Measurements from ENCODE around the gene TCN2. TPM values are rescaled to one million over a fixed set of nuclear protein-coding genes. Genes with fewer than 3 reads are reported as not detected.

Gene TCN2
- total and polyA plus RNA-seq, 4 donors: 6.7 to 14.1 (median 13.0) TPM

DNA sequence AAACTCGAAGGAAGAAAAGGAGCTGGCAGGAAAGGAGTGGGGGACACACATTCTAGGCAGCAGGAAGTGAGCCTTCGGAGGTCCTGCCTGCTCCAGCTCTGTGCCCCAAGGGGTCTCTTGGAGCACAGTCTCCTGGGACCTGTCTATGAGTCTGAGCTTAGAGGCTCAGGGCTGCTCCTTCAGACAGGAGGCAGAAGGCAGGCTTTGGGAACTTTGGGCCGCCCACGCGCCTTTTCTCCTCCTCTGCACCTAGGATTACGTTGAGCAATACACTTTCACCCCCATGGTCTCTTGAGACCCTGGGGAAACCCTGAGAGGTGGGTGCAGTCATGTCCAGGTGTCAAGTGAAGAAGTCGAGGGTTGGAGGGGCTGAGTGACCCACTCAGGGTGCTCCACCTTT is 965 bp downstream of the TCN2 start (continued):
- TF ChIP-seq, protein P1, sequence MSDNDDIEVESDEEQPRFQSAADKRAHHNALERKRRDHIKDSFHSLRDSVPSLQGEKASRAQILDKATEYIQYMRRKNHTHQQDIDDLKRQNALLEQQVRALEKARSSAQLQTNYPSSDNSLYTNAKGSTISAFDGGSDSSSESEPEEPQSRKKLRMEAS (IDR thresholded peaks at IDR 0.05): no peak
- TF ChIP-seq REST (IDR thresholded peaks at IDR 0.05): no peak
- no peak for TF ChIP-seq YY1 (IDR thresholded peaks at IDR 0.05)

GRCh38 chr22:30609260-30610185 is 2.5 kb downstream of the TCN2 start:
- no peak for TF ChIP-seq FOXA1 (IDR thresholded peaks at IDR 0.05)
- peak; percentile 77 for TF ChIP-seq NR2F2 (IDR thresholded peaks at IDR 0.05)
- TF ChIP-seq YY1 (IDR thresholded peaks at IDR 0.05): no peak
- TF ChIP-seq RXRA (IDR thresholded peaks at IDR 0.05): peak in 1 of 2 donors; percentile 29
- TF ChIP-seq JUND (IDR thresholded peaks at IDR 0.05): peak; percentile 32 to 65
- no peak for TF ChIP-seq SP1 (IDR thresholded peaks at IDR 0.05)
- H3K36me3 ChIP-seq (ENCODE audit: control insufficient read depth in 4 of 4, insufficient read depth in 3 of 4, low read depth in 1 of 4, low read length in 3 of 4): no peaks in the 10 kb centered on the region
- no peak overlapping the region for H3K9ac ChIP-seq (ENCODE audit: low read depth in 1 of 2, low read length in 2 of 2)
- peaks cover 3 to 28% (median 16%) of the 10 kb centered on the region in 4 donors for H3K4me1 ChIP-seq (ENCODE audit: control insufficient read depth in 4 of 4, insufficient read depth in 4 of 4, low read length in 3 of 4)
- DNase-seq (ENCODE audit: low spot score): peak; percentile 47
- 70% methylated on average over 17 of the region's 17 CpGs for WGBS
- no peaks in the 10 kb centered on the region for H3K27me3 ChIP-seq (ENCODE audit: control insufficient read depth in 4 of 4, insufficient read depth in 4 of 4, low read length in 3 of 4)
- H3K27ac ChIP-seq (ENCODE audit: low read depth in 1 of 2, low read length in 2 of 2): peak overlapping the region; percentile 44 to 59
- no peak overlapping the region for H3K4me3 ChIP-seq (ENCODE audit: low read depth in 1 of 3, low read length in 3 of 3)
- no peaks in the 10 kb centered on the region for H3K9me3 ChIP-seq (ENCODE audit: control insufficient read depth in 4 of 4, low read length in 3 of 4)

DNA sequence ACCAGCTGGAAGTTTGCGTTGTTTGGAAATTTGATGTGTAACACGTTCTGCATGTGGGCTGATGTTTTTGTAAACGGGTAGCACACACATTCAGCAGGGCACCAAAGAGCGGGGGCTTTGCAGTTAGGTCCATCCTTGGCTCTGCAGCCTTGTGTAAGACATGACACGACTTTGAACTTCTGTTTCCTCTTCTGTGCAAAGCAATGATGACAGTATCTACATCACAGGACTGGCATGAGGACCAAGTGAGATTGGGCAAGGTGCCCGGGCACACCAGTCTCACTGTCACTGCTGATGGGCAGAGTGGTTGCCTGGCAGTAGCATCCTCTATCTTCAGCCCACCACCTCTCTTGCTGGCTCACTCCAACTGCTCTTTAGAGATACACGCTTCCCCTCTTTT is 3.3 kb downstream of the TCN2 start:
- H3K27ac ChIP-seq (ENCODE audit: low read depth in 1 of 2, low read length in 2 of 2): no peak overlapping the region
- no peak for TF ChIP-seq HNF4G (IDR thresholded peaks at IDR 0.05)
- TF ChIP-seq JUND (IDR thresholded peaks at IDR 0.05): no peak
- TF ChIP-seq FOXA1 (IDR thresholded peaks at IDR 0.05): no peak
- no peak for TF ChIP-seq RXRA (IDR thresholded peaks at IDR 0.05)
- TF ChIP-seq ZBTB33 (IDR thresholded peaks at IDR 0.05): no peak
- no peak for TF ChIP-seq YY1 (IDR thresholded peaks at IDR 0.05)
- no peak overlapping the region for H3K9ac ChIP-seq (ENCODE audit: low read depth in 1 of 2, low read length in 2 of 2)
- H3K4me1 ChIP-seq (ENCODE audit: control insufficient read depth in 4 of 4, insufficient read depth in 4 of 4, low read length in 3 of 4): peaks cover 3 to 28% (median 16%) of the 10 kb centered on the region in 4 donors
- H3K4me3 ChIP-seq (ENCODE audit: low read depth in 1 of 3, low read length in 3 of 3): no peak overlapping the region
- peaks cover 0 to 4% (median 1%) of the 10 kb centered on the region in 4 donors for H3K36me3 ChIP-seq (ENCODE audit: control insufficient read depth in 4 of 4, insufficient read depth in 3 of 4, low read depth in 1 of 4, low read length in 3 of 4)
- DNase-seq (ENCODE audit: low spot score): no peak
- no peaks in the 10 kb centered on the region for H3K27me3 ChIP-seq (ENCODE audit: control insufficient read depth in 4 of 4, insufficient read depth in 4 of 4, low read length in 3 of 4)
- WGBS: 70% methylated on average over 7 of the region's 7 CpGs
- no peaks in the 10 kb centered on the region for H3K9me3 ChIP-seq (ENCODE audit: control insufficient read depth in 4 of 4, low read length in 3 of 4)

Measured in liver (tissue), 9 donors.